Bone marrow (tissue), 2 donors: ENCODE data around the gene BHMT2.
A peak's percentile ranks its signal among the peaks of the same experiment; 100 is the strongest.

ENCODE experiments used
- DNase-seq, 2 donors: peaks; one replicate each; lab custom pipeline; 2025; lab: John Stamatoyannopoulos, UW

Gene BHMT2

DNA sequence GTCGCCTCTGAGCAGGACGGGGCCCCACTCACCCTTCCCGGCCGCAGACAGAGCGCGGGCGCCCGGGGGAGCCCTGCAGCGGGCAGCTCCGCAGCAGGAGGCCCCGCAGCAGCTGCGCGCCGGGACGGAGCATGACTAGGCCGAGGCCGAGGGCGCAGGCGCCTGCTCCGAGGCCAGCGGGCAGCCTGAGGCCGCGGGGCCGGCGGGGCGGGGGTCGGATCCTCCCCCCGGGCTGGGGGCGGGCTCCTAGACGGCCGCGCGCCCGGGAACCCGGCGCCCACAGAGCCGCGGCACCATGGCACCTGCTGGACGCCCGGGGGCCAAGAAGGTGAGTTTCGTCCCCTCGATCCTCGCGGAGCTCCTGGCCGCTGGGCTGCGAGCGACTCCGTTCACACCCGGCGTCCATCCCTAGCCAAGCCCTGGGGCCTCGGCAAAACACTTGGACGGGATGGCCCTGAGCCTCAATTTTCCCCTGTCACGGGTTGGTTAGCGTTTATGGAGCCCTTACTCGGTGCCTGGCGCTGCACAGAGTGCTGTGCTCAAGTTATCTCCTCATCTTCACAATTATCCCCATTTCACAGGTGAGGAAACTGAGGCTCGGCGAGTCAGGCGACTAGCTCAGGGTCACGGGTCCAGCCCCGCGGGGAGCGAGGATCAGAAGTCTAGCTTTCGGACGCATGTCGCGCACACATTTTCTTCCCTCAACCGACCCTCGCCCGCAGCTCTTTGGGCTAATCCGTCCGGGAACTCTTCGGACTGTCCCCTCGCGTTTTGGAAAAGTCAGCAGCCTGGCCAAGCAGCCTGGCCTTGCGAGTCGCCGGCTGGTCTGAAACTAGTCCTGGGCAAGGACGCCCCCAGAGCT is at the start of gene BHMT2, which contains the start of gene DMGDH:
Gene BHMT2, plus strand, starts transcription at position 280 of the 862 bp plus-strand sequence. Its CDS starts 16 bp downstream, at position 296.
Gene DMGDH, minus strand, starts transcription at position 187 of the 862 bp plus-strand sequence. Its CDS starts 54 bp downstream, at position 133.
- DNase-seq, result no peak

- peak in 1 of 2 donors; percentile 1 for DNase-seq
These were observed 48.6 kb upstream of the BHMT2 start for GRCh38 chr5:79020861-79021561.

GRCh38 chr5:79021753-79022152 is 47.8 kb upstream of the BHMT2 start:
- no peak for DNase-seq

DNA sequence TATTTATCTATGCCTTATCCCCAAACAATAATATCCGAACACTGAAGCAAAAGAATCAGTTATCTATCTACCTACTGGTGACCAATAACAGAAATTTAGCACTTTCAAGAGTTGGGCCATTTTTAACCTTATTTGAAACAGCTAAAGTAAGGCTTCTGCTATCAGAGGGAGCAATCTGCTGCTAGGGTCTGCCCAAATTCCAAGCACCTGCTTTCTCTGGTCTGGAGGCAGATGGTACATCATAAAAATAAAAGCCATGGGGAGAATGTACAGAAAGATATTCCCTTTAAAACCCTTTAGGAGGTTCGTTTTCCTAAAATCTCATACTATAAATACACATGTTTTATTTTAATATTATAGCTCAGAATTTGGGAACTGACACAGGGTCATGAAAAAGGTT is 46.8 kb upstream of the BHMT2 start:
- DNase-seq, result no peak

DNA sequence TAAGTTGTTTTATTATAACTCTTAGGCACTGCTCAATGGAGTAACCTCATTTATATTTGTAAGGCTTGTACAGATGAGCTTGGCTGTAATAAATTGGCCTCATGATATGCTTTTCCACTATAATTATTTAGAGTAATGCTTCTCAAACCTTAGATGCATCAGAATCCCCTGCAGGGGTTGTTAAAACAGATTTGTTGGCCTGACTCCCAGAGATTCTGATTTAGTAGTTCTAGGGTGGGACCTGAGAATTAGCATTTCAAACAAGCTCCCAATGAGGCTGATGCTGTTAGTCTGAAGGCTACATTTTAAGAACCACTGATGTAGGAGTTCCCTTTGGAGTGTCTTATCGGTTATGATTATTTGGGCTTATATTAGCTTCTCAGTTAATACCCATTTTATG is 46.2 kb upstream of the BHMT2 start:
- no peak for DNase-seq

- no peak for DNase-seq
These were observed 45.6 kb upstream of the BHMT2 start for GRCh38 chr5:79023947-79024346.

GRCh38 chr5:79025054-79025472 is 44.5 kb upstream of the BHMT2 start:
- peak; percentile 4 to 39 for DNase-seq

DNA sequence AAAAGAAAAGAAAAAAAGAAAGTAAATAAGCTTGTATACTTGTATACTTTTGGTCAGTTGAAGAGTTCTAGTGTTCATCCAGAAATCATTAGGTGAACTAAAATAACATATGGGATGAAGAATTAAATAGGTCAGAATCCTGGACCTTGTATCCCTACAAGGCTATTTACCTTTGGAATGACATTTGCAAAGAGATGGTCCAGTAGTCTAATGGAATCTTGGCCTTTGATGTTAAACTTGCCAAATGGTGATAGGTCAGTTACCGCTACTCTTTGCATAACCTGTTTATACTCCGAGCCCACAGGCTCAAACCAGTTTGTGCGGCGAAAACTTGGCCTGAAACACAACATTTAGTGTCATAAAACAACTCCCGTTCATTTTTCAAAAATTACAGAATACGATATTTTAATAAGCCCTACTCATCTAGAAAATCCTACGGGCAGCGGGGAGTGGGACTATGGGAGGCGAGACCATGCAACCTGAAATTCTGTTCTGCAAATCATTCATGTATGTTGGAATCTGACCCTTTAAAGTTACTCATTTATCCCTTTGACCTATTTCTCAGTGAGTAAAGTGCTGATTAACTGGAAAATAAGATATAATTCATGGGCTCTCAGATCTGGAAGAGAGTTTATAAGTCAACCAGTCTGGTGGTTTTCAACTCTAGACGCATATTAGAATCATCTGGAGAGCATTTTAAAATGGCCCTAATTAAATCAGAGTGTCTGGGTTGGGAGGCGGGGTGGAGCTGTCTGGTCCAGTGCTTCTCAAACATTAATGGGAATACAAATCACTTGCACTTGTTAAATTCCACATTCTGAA is 38.7 kb upstream of the BHMT2 start:
- no peak for DNase-seq

- DNase-seq, result no peak
These were observed 38.1 kb upstream of the BHMT2 start for GRCh38 chr5:79031485-79031867.

GRCh38 chr5:79032031-79032695 is 37.4 kb upstream of the BHMT2 start:
- no peak for DNase-seq

DNA sequence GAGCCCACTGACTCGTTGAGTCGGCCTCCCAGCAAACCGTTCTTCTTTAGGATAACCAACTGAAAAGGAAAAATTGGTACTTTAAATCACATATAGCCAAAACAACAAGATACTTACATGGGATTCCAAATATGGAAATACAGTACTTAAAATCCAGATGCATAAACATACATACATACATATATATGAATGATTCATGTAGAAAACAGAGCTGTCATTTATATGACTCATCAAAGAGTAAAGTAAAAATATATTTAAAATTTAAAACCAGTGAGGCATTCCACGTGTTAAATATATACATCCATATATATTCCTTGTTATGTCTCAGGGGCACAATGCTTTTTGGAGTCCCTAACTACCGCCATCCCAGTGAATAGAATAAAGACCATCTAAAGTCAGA is 36.8 kb upstream of the BHMT2 start:
- no peak for DNase-seq

GRCh38 chr5:79035237-79035636 is 34.3 kb upstream of the BHMT2 start:
- DNase-seq, result no peak

GRCh38 chr5:79036769-79037168 is 32.8 kb upstream of the BHMT2 start:
- no peak for DNase-seq

DNA sequence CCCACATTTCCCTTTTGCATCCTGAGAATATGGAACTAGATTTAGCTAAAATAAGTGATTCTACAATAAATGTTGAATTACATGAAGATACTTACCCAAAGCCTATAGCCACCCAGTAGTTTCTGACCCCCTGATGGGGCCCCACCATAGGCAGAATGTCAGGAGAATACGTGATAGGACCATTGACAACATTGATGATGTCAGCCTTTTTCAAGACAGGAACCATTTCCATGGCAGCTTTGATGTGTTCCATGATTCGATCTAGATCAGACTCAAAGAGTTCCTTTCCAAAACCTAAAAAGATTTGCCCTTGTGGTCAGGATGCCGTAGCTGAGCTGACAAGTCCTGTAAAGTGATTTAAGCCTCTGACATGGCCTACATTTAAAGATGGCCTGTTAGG is 27.4 kb upstream of the BHMT2 start:
- no peak for DNase-seq

- DNase-seq, result no peak
These were observed 22.4 kb upstream of the BHMT2 start for GRCh38 chr5:79047199-79047598.

DNA sequence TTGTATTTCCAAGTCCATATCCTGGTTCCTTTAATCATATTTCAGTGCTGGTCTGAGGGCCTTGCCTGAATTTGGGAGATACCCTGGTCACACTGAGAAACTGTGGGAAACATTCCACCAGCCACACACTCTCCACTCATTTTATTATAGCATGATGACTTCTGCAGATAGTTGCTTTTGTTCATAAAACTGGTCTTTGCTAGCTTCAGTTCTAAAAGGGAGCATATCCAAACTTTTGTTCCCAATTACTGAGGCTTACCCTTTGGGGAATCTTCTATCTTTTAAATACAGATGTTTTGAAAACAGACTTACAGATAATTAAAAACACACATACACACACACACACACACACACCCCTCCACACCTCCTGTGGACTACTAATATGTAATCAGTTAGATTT is 21.1 kb upstream of the BHMT2 start:
- no peak for DNase-seq

DNA sequence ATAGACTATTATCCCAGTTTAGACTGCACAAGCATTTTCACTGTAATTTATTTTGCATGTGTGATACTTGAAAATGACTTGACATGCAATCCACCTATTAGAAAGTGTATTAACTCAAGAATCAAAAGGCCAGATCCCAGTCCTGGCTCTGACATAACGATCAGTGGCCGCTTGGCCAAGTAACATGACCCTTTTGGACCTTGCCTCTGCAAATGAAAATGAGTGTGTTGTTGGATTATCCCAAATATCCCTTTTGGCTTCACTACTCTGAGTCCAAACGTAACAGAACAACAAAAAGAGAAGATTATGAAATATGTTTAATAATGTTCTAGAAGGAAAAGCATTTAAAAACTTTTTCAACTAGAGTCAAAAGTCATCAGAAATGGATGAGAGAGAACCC is 19.1 kb upstream of the BHMT2 start:
- DNase-seq, result no peak

GRCh38 chr5:79053321-79053720 is 16.2 kb upstream of the BHMT2 start:
- DNase-seq, result no peak

GRCh38 chr5:79055017-79055416 is 14.6 kb upstream of the BHMT2 start:
- DNase-seq, result no peak

DNA sequence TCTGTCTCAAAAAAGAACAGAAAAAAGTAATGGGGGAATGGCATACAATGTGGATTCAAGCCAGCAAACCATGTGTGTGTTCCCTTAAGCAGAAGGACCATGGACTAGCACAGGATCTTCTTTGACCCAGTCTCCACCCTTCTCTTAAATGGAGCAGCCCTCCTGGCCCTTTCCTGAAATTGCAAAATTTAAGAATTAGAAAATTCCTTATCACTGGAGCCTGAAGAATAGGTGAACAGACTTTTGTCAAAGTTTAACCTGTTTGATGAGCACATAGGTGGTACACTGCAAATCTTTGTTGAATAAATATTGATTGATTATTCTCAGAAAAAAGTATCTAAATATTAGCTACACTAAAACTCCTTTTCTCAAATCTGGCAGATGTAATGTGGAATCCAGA is 12.7 kb upstream of the BHMT2 start:
- DNase-seq, result no peak

- no peak for DNase-seq
These were observed 9.9 kb upstream of the BHMT2 start for GRCh38 chr5:79059674-79060073.

DNA sequence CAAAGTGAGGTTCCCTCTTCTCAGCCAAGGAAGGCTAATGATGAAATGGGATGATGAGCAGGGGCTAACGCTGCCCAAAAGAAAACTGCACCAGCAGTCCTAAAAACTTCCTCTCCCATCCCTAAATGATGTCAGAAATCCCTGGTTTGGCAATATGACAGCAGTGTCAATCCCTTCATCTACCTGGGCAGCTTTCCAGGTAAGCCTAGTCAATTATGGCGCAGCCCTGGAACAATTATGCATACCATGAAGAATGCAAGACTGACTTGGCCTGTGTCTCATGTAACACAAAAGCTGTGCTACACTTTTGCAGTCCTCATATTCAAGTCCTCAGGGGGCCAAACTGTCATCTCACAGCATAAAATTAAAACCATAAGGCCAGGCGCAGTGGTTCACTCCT is 7.1 kb upstream of the BHMT2 start:
- no peak for DNase-seq
